H1 (cell line): ENCODE results near the gene GJD3. TPM values are rescaled to one million over a fixed set of nuclear protein-coding genes. Genes with fewer than 3 reads are reported as not detected.

Experiments
- CTCF ChIA-PET: fragments of 300-600 bp; sonication (Branson Sonifier 250); formaldehyde crosslinking; loops from one replicate; lab custom pipeline; 2021; ENCODE audit not compliant: partially characterized antibody; lab: Charles Lee
- POLR2A ChIA-PET: fragments of 300-600 bp; sonication (Branson Sonifier 250); formaldehyde crosslinking; loops from one replicate; lab custom pipeline; 2021; ENCODE audit warnings: inconsistent platforms; ENCODE audit not compliant: partially characterized antibody; lab: Charles Lee
- DNase-seq, 2 experiments: peaks; one replicate each; pipeline versions ENCODE4 v3.0.0 to v3.0.0-alpha.2; 2010 to 2022; ENCODE audit warnings: low spot score in 2 of 2, low read depth in 1 of 2, mixed read lengths in 1 of 2
- FAIRE-seq: peaks from 2 replicates; lab custom pipeline; 2011; peaks lifted over from hg19 to GRCh38; lab: Jason Lieb, UNC
- H2AFZ ChIP-seq: 2 replicates; pipeline ENCODE4 v1.8.1; 2012; ENCODE audit warnings: low read length, inconsistent platforms
- H2AK5ac ChIP-seq: 2 replicates; pipeline ENCODE4 v1.6.1; 2013; ENCODE audit warnings: low read depth, low read length
- H2BK120ac ChIP-seq: replicated peaks from 2 replicates; pipeline ENCODE3; 2013; ENCODE audit warnings: low read depth, low read length, inconsistent platforms
- H2BK12ac ChIP-seq: 2 replicates; pipeline ENCODE4 v1.6.1; 2013; ENCODE audit warnings: low read depth, low read length
- H2BK15ac ChIP-seq: 2 replicates; pipeline ENCODE4 v1.6.1; 2013; ENCODE audit warnings: low read length
- H2BK20ac ChIP-seq: 2 replicates; pipeline ENCODE4 v1.6.1; 2013; ENCODE audit warnings: low read length
- H2BK5ac ChIP-seq: 2 replicates; pipeline ENCODE4 v1.6.1; 2013; ENCODE audit warnings: low read depth, low read length
- H3K14ac ChIP-seq: 2 replicates; pipeline ENCODE4 v1.6.1; 2013; ENCODE audit warnings: inconsistent platforms; ENCODE audit not compliant: insufficient read length
- H3K18ac ChIP-seq: 2 replicates; pipeline ENCODE4 v1.6.1; 2013; ENCODE audit warnings: low read length; ENCODE audit errors: extremely low read depth
- H3K23ac ChIP-seq: 2 replicates; pipeline ENCODE4 v1.6.1; 2013; ENCODE audit warnings: inconsistent platforms; ENCODE audit not compliant: insufficient read length
- H3K23me2 ChIP-seq: 2 replicates; pipeline ENCODE4 v1.6.1; 2013; ENCODE audit warnings: low read depth, low read length
- H3K27ac ChIP-seq: 2 replicates; pipeline ENCODE4 v1.6.1; 2011; ENCODE audit warnings: low read depth, low read length, inconsistent platforms
- H3K27me3 ChIP-seq, 4 experiments: replicated peaks in 1 of 4; 1 replicate in 1 of 4; 2 replicates in 3 of 4; pipeline versions ENCODE4 v1.6.1 to v1.8.1; 2011 to 2013; ENCODE audit warnings: low read length in 3 of 4, mild to moderate bottlenecking in 3 of 4, inconsistent platforms in 2 of 4, mixed read lengths in 2 of 4, moderate library complexity in 1 of 4; ENCODE audit not compliant: control insufficient read depth in 3 of 4, insufficient read depth in 3 of 4; ENCODE audit errors: extremely low read depth in 1 of 4
- H3K36me3 ChIP-seq, 4 experiments: 2 replicates each; pipeline versions ENCODE4 v1.6.1 to v1.8.1; 2011 to 2013; ENCODE audit warnings: mild to moderate bottlenecking in 4 of 4, low read length in 3 of 4, moderate library complexity in 2 of 4, control low read depth in 1 of 4, inconsistent platforms in 1 of 4; ENCODE audit not compliant: insufficient read depth in 4 of 4, control insufficient read depth in 2 of 4
- H3K4ac ChIP-seq: replicated peaks from 2 replicates; pipeline ENCODE3; 2013; ENCODE audit warnings: low read length, low read depth, mixed read lengths, inconsistent platforms; ENCODE audit not compliant: insufficient read length
- H3K4me1 ChIP-seq, 4 experiments: replicated peaks in 1 of 4; 1 replicate in 1 of 4; 2 replicates in 3 of 4; pipeline versions ENCODE4 v1.6.1 to v1.8.1; 2011 to 2013; ENCODE audit warnings: low read length in 3 of 4, inconsistent platforms in 2 of 4, mixed read lengths in 1 of 4; ENCODE audit not compliant: insufficient read depth in 4 of 4, control insufficient read depth in 3 of 4
- H3K4me2 ChIP-seq, 2 experiments: 2 replicates each; pipeline versions ENCODE4 v1.6.1 to v1.8.1; 2011 to 2013; ENCODE audit warnings: low read depth in 2 of 2, low read length in 2 of 2, control low read depth in 1 of 2, inconsistent platforms in 1 of 2, mild to moderate bottlenecking in 1 of 2; ENCODE audit not compliant: insufficient read depth in 1 of 2
- H3K4me3 ChIP-seq, 4 experiments: fragments of 200-600, 300-600 bp in 1 of 4; sonication (generic), shearing (Covaris generic), sonication (Bioruptor Twin) in 1 of 4; 2 replicates each; pipeline versions ENCODE4 v1.5.1 to v1.8.1; 2011 to 2016; ENCODE audit warnings: low read length in 4 of 4, low read depth in 3 of 4, control low read depth in 2 of 4, inconsistent platforms in 2 of 4, mild to moderate bottlenecking in 2 of 4, mixed read lengths in 1 of 4, moderate library complexity in 1 of 4; ENCODE audit not compliant: insufficient read depth in 2 of 4; ENCODE audit errors: extremely low read depth in 1 of 4
- H3K56ac ChIP-seq: replicated peaks from 2 replicates; pipeline ENCODE3; 2013; ENCODE audit warnings: low read depth, mild to moderate bottlenecking, mixed read lengths, low read length, inconsistent platforms; ENCODE audit not compliant: insufficient read length
- H3K79me1 ChIP-seq: 2 replicates; pipeline ENCODE4 v1.6.1; 2013; ENCODE audit warnings: low read depth, low read length, control low read depth
- H3K79me2 ChIP-seq, 2 experiments: 2 replicates each; pipeline versions ENCODE4 v1.6.1 to v1.8.1; 2012 to 2013; ENCODE audit warnings: low read length in 2 of 2, mild to moderate bottlenecking in 2 of 2, inconsistent platforms in 1 of 2; ENCODE audit not compliant: insufficient read depth in 2 of 2, control insufficient read depth in 1 of 2
- H3K9ac ChIP-seq, 4 experiments: replicated peaks in 1 of 4; 1 replicate in 1 of 4; 2 replicates in 3 of 4; pipeline versions ENCODE4 v1.6.1 to v1.8.1; 2011 to 2013; ENCODE audit warnings: low read depth in 3 of 4, low read length in 3 of 4, control low read depth in 2 of 4, mild to moderate bottlenecking in 2 of 4, moderate library complexity in 2 of 4, inconsistent platforms in 1 of 4; ENCODE audit errors: extremely low read depth in 1 of 4
- H3K9me3 ChIP-seq, 2 experiments: 2 replicates each; pipeline versions ENCODE4 v1.6.1 to v1.8.1; 2012 to 2013; ENCODE audit warnings: mild to moderate bottlenecking in 2 of 2, moderate library complexity in 2 of 2, control low read depth in 1 of 2, inconsistent platforms in 1 of 2, low read depth in 1 of 2, low read length in 1 of 2, mixed read lengths in 1 of 2; ENCODE audit not compliant: insufficient read depth in 2 of 2
- H4K20me1 ChIP-seq, 2 experiments: replicated peaks in 1 of 2; 2 replicates each; pipeline versions ENCODE3 to v1.8.1; 2011 to 2013; ENCODE audit warnings: inconsistent platforms in 2 of 2, low read length in 2 of 2, mild to moderate bottlenecking in 1 of 2; ENCODE audit not compliant: insufficient read depth in 2 of 2, control insufficient read depth in 1 of 2
- H4K5ac ChIP-seq: 2 replicates; pipeline ENCODE4 v1.6.1; 2013; ENCODE audit warnings: low read length, low read depth, mixed read lengths, inconsistent platforms; ENCODE audit not compliant: insufficient read length
- H4K8ac ChIP-seq: 2 replicates; pipeline ENCODE4 v1.8.0; 2013; ENCODE audit warnings: mild to moderate bottlenecking, moderate library complexity, low read length, inconsistent platforms; ENCODE audit not compliant: insufficient read depth; ENCODE audit errors: extremely low read depth
- H4K91ac ChIP-seq: replicated peaks from 2 replicates; pipeline ENCODE3; 2013; ENCODE audit warnings: low read length, mixed read lengths, inconsistent platforms; ENCODE audit not compliant: insufficient read length
- GABPA ChIP-seq: IDR thresholded peaks from 2 replicates; pipeline ENCODE4 v1.6.1; 2011; ENCODE audit warnings: mild to moderate bottlenecking, low read length, moderate library complexity, borderline replicate concordance; ENCODE audit not compliant: insufficient read depth
- JUN ChIP-seq: IDR thresholded peaks from 2 replicates; pipeline ENCODE4 v1.6.1; 2011; ENCODE audit warnings: low read depth, mild to moderate bottlenecking, improper control_type of control experiment, low read length
- KDM4A ChIP-seq: IDR thresholded peaks from one replicate; pipeline ENCODE4 v1.7.1; 2012; ENCODE audit warnings: low read depth, mild to moderate bottlenecking, moderate library complexity, low read length, inconsistent platforms; ENCODE audit not compliant: severe bottlenecking
- WGBS, 2 experiments: shearing (Covaris generic) in 1 of 2; methylation state at CpG; one replicate each; pipeline versions ENCODE4 v1.1.6 to v1.1.7; 2013 to 2015; ENCODE audit warnings: low lambda C conversion rate in 2 of 2, mixed read lengths in 2 of 2, inconsistent platforms in 1 of 2, low coverage in 1 of 2, missing lambda C conversion rate in 1 of 2; ENCODE audit not compliant: insufficient replicate concordance in 2 of 2, insufficient coverage in 1 of 2, insufficient read length in 1 of 2; ENCODE audit errors: extremely low coverage in 1 of 2, missing lambda C conversion rate in 1 of 2; 5-methylcytosine and 5-hydroxymethylcytosine counted together
- polyA plus RNA-seq, 7 experiments: library from polyadenylated mRNA; depleted of rRNA in 3 of 7; stranded (reverse) in 5 of 7; unstranded in 2 of 7; fragments of >200 nt in 5 of 7; fragments of 200-250 nt in 2 of 7; gene quantifications; 1 replicate in 5 of 7; 2 replicates in 1 of 7; 4 replicates in 1 of 7; pipeline versions ENCODE4 v1.2.1 to v1.2.3, GENCODE V29; 2011 to 2013; ENCODE audit warnings: missing spikeins in 2 of 7, mixed read lengths in 2 of 7
- total RNA-seq: library from RNA; stranded (reverse); fragmentation: NEBNext Ultra II Directional; extraction: Animal tissue kit (Norgen Biotek cat#: 25700); gene quantifications from 2 replicates; pipeline ENCODE4 v1.2.1, GENCODE V29; 2021

The GJD3 gene
- total and polyA plus RNA-seq, 2 of the 8 experiments (the other 6 are each of a cell fraction or from before 2014, with no cell fraction given), result 0.53 to 1.9 TPM

DNA sequence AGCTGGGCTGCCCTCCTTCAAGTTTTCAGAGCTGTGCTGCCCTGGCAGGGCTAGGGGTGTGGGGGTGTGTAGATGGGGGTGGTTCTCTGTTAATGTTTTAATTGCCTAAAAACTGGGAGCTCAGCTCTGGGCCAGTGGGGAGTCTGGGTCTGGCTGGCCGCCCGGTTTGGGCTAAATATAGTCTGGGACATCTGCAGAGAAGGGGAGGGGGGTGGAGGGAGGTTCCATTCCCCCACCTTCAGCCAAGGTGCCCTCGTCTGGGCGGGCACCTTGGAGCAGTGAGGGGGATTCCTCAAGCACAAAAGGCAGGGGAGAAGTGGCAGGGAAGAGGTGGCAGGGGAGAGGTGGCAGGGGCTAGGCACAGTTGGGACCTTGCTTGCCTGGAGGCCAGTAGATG lies 42.6 kb downstream of the GJD3 start:
- no peak overlapping the region for H2BK20ac ChIP-seq
- H3K4me2 ChIP-seq, result no peak overlapping the region
- peak overlapping the region; percentile 48; the same call in 1 of the 2 replicates for H3K18ac ChIP-seq
- no peak overlapping the region for H3K9ac ChIP-seq
- CTCF ChIA-PET, result interaction anchor here (0.5 to 39.2 kb wide), 5 partner anchors 12 to 592 kb away, joined by 3 to 1198 read pairs (median 6); partner anchors contain the start of genes GJD3 and RARA
- peaks cover 17% of the 10 kb centered on the region for H3K79me1 ChIP-seq
- H3K4me1 ChIP-seq, result peaks cover 0 to 23% (median 18%) of the 10 kb centered on the region in 4 experiments; a peak in 6 of 7 replicates
- no peak overlapping the region for H3K4ac ChIP-seq
- FAIRE-seq (no peak), DNase-seq (no peak)
- POLR2A ChIA-PET, result interaction anchor here (1.1 to 30.6 kb wide), 2 partner anchors 26 to 218 kb away, joined by 3 to 540 read pairs; partner anchors contain the start of genes CDC6 and RARA
- H4K91ac ChIP-seq, result no peak overlapping the region
- H3K27me3 ChIP-seq, result peaks cover 0 to 18% (median 9%) of the 10 kb centered on the region in 4 experiments; a peak in 5 of 7 replicates
- no peaks in the 10 kb centered on the region for H3K36me3 ChIP-seq
- H2BK5ac ChIP-seq, result peak overlapping the region; percentile 24; the same call in 1 of the 2 replicates
- no peaks in the 10 kb centered on the region for H3K9me3 ChIP-seq
- H3K23ac ChIP-seq, result no peak overlapping the region
- no peak overlapping the region for H3K4me3 ChIP-seq
- no peak overlapping the region for H2BK120ac ChIP-seq
- WGBS, 2 experiments, result 75% methylated on average over 3 of the region's 4 CpGs; no CpG with 5 or more reads in 1 of the 2 experiments
- peaks cover 0 to 20% of the 10 kb centered on the region in 2 experiments; a peak in 2 of 4 replicates for H3K79me2 ChIP-seq
- no peak overlapping the region for H3K56ac ChIP-seq
- H2BK12ac ChIP-seq, result no peak overlapping the region
- H4K8ac ChIP-seq, result peak overlapping the region; percentile 26; the same call in 1 of the 2 replicates
- H2AK5ac ChIP-seq, result peak overlapping the region; percentile 26; the same call in 1 of the 2 replicates
- TF ChIP-seq KDM4A (no peak), GABPA (no peak), JUN (no peak)
- H2AFZ ChIP-seq, result no peak overlapping the region
- H2BK15ac ChIP-seq, result 0 out of 2 replicates have a peak overlapping the region, but pooled peaks have one; percentile 40
- H3K23me2 ChIP-seq, result peaks cover 15% of the 10 kb centered on the region
- peaks cover 20 to 31% of the 10 kb centered on the region in 2 experiments for H4K20me1 ChIP-seq
- H3K14ac ChIP-seq, result no peak overlapping the region
- no peak overlapping the region for H3K27ac ChIP-seq
- H4K5ac ChIP-seq, result no peak overlapping the region
